Stimulated activated CD8-positive, alpha-beta memory T cell treated with anti-CD3 and anti-CD28 coated beads, Interleukin-7, amount 100 ng/mL, for 48 hours (primary cell): ENCODE data around the gene LIPA.
"Not testable (repeated sequence)": the region's sequence is repeated elsewhere in the genome, so short reads cannot be mapped to it uniquely, and the experiment has no call there.

Experiments
- DNase-seq, 2 donors: peaks; one replicate each; pipeline ENCODE4 v3.0.0-alpha.2; 2020; ENCODE audit warnings: low read depth in 1 of 2; ENCODE audit errors: extremely low read depth in 1 of 2

LIPA gene

DNA sequence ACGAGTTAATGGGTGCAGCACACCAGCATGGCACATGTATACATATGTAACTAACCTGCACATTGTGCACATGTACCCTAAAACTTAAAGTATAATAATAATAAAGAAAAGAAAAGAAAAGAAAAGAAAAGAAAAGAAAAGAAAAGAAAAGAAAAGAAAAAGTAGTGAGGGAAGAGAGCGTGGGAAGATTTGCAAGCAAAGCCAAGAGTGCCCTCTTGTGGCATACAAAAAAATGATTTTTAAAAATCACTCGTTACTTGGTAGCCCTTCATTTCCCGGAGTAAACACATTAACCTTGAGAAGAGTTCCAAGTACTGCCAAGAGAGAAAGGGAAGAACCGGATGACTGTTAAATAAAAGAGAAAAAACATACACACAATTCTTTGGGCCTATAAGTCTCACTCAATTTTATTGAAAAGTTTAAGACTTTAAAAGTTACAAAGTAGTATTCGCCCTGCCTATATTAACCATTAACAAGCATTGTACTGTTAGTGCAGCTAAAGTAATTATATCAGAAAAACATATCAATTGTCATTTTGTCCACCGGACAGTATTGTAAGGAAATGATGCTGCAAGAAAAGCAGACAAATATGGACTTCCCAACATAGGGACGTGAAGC is 38.3 kb downstream of the LIPA start:
- no peak for DNase-seq

DNA sequence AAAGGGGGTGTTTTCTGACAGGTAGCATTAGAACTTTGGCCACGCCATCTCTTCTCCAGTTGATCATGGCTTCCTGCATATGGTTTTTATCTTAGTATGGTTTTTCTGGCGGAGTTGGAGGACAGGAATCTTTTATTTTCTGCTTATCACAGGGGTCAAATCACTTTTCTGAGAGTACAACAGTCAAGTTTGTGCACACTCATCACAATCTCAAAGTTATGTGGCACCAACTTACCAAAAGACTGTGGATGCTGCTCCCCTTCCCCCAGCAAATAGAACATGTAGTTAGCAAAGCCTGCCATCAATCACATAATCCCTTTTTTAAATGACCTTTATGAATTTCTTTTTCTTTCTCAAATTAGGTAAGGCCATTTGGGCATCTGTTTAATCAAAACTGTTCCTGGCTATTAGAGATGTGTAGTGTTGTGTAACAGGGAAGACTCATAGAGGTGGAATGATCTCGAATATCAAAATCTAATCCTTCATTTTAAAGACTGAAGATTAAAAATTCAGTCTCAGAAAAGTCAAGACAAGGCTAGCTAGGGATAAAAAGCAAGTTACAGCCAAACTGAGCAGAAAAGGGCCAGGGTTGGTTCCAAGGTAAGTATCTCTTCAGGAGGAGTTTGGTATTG is 40.7 kb downstream of the LIPA start:
- DNase-seq, result no peak

GRCh38 chr10:89209718-89210117 is 41.9 kb downstream of the LIPA start:
- no peak for DNase-seq

DNA sequence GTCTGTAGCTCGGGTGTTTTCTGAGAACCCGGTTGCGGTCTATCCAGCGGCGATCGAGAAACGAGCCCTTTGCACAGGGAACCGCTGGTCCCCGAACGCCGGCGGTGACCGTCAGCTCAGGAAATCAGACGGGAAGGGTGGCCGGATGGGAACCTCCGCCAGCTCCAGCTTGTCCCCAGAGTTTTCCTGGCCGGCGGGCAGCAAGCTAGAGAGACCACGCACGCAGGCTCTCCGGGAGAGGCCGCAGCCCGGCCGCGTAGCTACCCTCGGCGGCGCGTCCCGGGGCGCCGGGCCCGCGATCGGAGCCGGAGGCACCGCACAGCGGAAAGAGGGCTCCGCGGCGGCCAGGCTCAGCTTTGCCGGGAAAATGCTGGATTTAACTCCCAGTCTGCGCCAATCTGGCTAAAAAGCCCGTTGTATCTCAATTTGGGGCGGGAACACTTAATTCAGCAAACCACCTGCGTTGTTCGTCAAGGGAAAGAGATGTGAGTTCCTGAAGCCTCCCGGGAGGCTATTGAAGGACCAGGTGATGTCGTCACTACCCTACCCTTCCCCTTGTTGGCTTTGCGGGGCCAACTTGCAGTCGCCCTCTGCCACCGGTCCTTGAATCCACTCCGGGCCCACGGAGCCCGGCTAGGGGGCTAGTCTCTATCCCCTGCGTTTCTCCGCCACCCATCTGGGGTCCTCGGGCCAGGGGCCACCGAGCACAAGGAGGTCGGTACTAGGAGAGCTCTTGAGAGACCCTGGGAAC is 43.6 kb downstream of the LIPA start:
- DNase-seq, result no peak

GRCh38 chr10:89207181-89207800 is 44.3 kb downstream of the LIPA start, which contains the start of gene CH25H:
Gene CH25H (minus strand): TSS chr10:89207317. CDS start chr10:89207292, 25 bp downstream.
- peak in 1 of 2 donors; percentile 45 for DNase-seq

- no peak for DNase-seq
Measured at GRCh38 chr10:89206402-89207180, 45.0 kb downstream of the LIPA start.

DNA sequence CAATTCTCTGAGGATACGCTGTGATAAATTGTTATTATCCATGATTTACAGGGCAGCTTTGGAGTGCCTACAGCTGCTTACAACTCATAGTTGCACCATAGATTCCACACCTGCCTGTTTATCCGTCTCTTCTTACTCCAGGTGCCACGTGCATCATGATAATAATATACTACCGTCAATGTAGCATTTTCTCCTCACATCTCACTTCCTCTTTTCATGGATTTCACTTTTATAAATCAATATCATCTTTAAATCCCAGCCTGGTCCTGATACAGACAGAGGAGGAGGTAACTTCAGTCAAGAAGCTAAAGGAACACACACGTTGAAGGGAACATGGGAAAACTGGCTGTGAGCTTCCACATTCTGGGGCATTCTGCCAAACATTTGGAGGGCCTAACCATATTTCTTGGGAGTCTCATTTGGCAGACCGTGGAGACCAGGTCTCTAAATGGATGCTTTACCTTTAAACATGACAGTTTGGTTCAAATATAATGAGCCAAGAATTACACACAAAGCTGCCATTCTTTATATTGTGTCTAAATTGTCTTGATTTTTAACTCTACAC is 46.9 kb downstream of the LIPA start:
- DNase-seq, result no peak

GRCh38 chr10:89203237-89203636 is 48.3 kb downstream of the LIPA start:
- DNase-seq, result no peak

GRCh38 chr10:89202033-89202425 is 49.5 kb downstream of the LIPA start:
- no peak for DNase-seq

- no peak for DNase-seq
Measured at GRCh38 chr10:89201345-89202032, 50.1 kb downstream of the LIPA start.

- DNase-seq, result no peak
Measured at GRCh38 chr10:89197473-89197872, 54.1 kb downstream of the LIPA start.

- DNase-seq, result not testable (repeated sequence)
Measured at GRCh38 chr10:89191301-89191700, 60.3 kb downstream of the LIPA start.

GRCh38 chr10:89189211-89189734 is 62.3 kb downstream of the LIPA start:
- no peak for DNase-seq

DNA sequence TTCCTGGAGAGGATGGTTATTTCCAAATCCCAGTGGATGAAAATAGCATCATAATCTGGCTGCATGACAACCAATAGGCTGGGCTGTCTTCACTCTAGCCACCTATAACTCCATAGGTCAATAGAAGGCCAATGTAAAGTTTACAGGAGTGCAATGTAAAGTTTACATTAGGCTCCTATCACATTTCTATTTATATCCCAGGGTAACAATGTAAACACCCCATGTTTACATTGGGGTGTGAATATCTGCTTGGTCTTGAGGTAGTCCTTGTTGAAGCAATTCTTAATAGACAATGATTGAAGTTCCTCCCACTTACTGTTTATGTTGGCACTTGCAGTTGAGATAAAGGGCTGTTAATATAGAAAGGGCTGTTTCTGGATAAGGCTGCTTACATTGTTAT is 65.9 kb downstream of the LIPA start:
- DNase-seq, result no peak

- DNase-seq, result no peak
Measured at GRCh38 chr10:89184638-89185037, 66.9 kb downstream of the LIPA start.

DNA sequence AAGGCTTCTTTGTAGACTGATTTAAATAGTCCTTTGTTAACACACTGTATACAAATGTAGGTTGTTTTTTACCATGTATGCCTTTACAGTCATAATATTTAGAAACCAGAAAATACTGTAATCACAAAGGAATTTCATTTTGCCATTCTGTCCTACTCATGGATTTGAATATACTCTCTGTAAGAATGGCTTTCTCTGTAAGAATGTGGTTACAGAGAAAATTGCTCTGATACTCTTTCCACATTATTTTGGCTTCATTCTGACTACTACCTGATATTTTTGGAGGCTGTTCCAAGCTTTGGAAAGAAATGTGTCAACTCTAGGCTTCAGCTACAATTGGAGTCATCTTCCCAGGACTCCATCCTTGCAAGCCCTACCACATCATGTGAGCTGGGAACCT is 68.0 kb downstream of the LIPA start:
- no peak for DNase-seq

- no peak for DNase-seq
Measured at GRCh38 chr10:89182894-89183293, 68.7 kb downstream of the LIPA start.

DNA sequence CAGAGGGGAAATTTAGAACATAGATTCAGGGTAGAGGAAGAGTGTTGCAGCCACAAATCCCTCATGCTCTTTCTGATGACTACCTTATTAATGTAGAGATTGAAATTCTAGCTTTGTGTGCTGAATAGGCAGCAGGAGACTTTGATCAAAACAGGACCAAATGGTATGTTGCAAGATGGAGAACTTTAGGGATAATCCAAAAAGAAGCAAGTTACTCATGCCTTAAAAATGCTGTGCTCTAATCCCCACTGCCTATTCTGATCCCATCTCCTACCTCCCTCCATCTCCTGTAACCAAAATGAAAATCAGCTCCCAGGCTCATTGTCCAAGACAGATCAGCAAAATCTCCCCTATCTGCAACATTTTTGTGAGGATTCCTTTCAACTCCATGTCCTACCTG is 75.8 kb downstream of the LIPA start:
- DNase-seq, result no peak

GRCh38 chr10:89173075-89173474 is 78.5 kb downstream of the LIPA start:
- DNase-seq, result no peak

DNA sequence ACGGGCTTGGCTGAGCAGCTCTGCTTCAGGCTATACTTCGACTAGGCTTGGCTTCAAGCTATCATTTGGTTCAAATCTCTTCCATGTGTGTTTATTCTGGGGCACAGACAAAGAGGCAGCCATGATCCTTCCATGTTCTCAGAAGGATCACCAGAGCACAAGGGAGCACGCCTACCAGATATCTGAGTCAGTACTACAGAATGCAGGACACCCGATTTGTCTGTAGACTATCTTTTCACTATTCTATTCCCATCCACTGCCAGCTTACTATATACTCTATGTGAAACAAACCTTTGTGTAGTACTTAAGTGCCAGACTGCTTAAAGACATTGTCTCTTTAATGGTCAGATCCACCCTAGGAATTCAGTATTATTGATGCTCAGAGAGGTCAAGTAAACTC is 79.6 kb downstream of the LIPA start:
- no peak for DNase-seq
